Mesenchymal stem cell (in vitro differentiated cells and primary cell): ENCODE data around the gene TTC8.

Source experiments
- DNase-seq: peaks from one replicate; pipeline ENCODE4 v3.0.0-alpha.2; 2013
- H2AFZ ChIP-seq: one replicate; pipeline ENCODE4 v1.6.1; 2013; ENCODE audit warnings: low read depth, mild to moderate bottlenecking, control low read depth, inconsistent platforms, low read length, moderate library complexity
- H2AK5ac ChIP-seq: 2 replicates; pipeline ENCODE4 v1.6.1; 2013; ENCODE audit warnings: low read length, moderate library complexity, mild to moderate bottlenecking, inconsistent platforms; ENCODE audit not compliant: severe bottlenecking
- H2BK120ac ChIP-seq: one replicate; pipeline ENCODE4 v1.6.1; 2013; ENCODE audit warnings: low read depth, mild to moderate bottlenecking, inconsistent platforms, low read length, moderate library complexity
- H2BK12ac ChIP-seq, 2 experiments: one replicate each; pipeline ENCODE4 v1.6.1; 2013; ENCODE audit warnings: inconsistent platforms in 2 of 2, low read length in 2 of 2, mild to moderate bottlenecking in 2 of 2, moderate library complexity in 2 of 2, control low read depth in 1 of 2
- H2BK15ac ChIP-seq: one replicate; pipeline ENCODE4 v1.6.1; 2013; ENCODE audit warnings: mild to moderate bottlenecking, low read depth, inconsistent platforms; ENCODE audit not compliant: poor library complexity, severe bottlenecking
- H2BK5ac ChIP-seq: 2 replicates; pipeline ENCODE4 v1.6.1; 2013; ENCODE audit warnings: low read depth, mild to moderate bottlenecking, low read length, control low read depth, inconsistent platforms; ENCODE audit not compliant: poor library complexity, severe bottlenecking
- H3K14ac ChIP-seq, 2 experiments: one replicate each; pipeline ENCODE4 v1.6.1; 2013; ENCODE audit warnings: inconsistent platforms in 2 of 2, low read length in 2 of 2, control low read depth in 1 of 2, mild to moderate bottlenecking in 1 of 2, moderate library complexity in 1 of 2
- H3K18ac ChIP-seq, 2 experiments: one replicate each; pipeline ENCODE4 v1.6.1; 2013; ENCODE audit warnings: inconsistent platforms in 2 of 2, low read length in 2 of 2, control low read depth in 1 of 2, low read depth in 1 of 2, mild to moderate bottlenecking in 1 of 2
- H3K23ac ChIP-seq, 2 experiments: one replicate each; pipeline ENCODE4 v1.6.1; 2013; ENCODE audit warnings: inconsistent platforms in 2 of 2, low read length in 2 of 2, mild to moderate bottlenecking in 2 of 2, moderate library complexity in 2 of 2, control low read depth in 1 of 2
- H3K27ac ChIP-seq: 2 replicates; pipeline ENCODE4 v1.5.1; 2013; ENCODE audit warnings: mild to moderate bottlenecking, moderate library complexity, low read length, control low read depth, inconsistent platforms; ENCODE audit not compliant: poor library complexity, severe bottlenecking
- H3K27me3 ChIP-seq, 2 experiments: 2 replicates each; pipeline versions ENCODE4 v1.6.1 to v1.7.0; 2013; ENCODE audit warnings: low read length in 2 of 2, mild to moderate bottlenecking in 2 of 2, moderate library complexity in 2 of 2, control low read depth in 1 of 2, inconsistent platforms in 1 of 2; ENCODE audit not compliant: control insufficient read depth in 1 of 2, insufficient read depth in 1 of 2
- H3K36me3 ChIP-seq, 2 experiments: 2 replicates each; pipeline versions ENCODE4 v1.6.1 to v1.7.0; 2013; ENCODE audit warnings: low read length in 2 of 2, control low read depth in 1 of 2, inconsistent platforms in 1 of 2, low read depth in 1 of 2, mild to moderate bottlenecking in 1 of 2; ENCODE audit not compliant: insufficient read depth in 2 of 2, control insufficient read depth in 1 of 2
- H3K4ac ChIP-seq, 2 experiments: one replicate each; pipeline ENCODE4 v1.6.1; 2013; ENCODE audit warnings: inconsistent platforms in 2 of 2, low read length in 2 of 2, mild to moderate bottlenecking in 2 of 2, moderate library complexity in 2 of 2, control low read depth in 1 of 2, low read depth in 1 of 2
- H3K4me1 ChIP-seq: 2 replicates; pipeline ENCODE4 v1.6.1; 2013; ENCODE audit warnings: low read depth, low read length, control low read depth; ENCODE audit not compliant: control insufficient read depth, insufficient read depth
- H3K4me2 ChIP-seq: 2 replicates; pipeline ENCODE4 v1.6.1; 2013; ENCODE audit warnings: low read length, mild to moderate bottlenecking, inconsistent platforms; ENCODE audit not compliant: poor library complexity, severe bottlenecking
- H3K4me3 ChIP-seq, 2 experiments: 2 replicates each; pipeline versions ENCODE4 v1.5.1 to v1.7.0; 2013; ENCODE audit warnings: low read length in 2 of 2, mild to moderate bottlenecking in 2 of 2, control low read depth in 1 of 2, low read depth in 1 of 2; ENCODE audit not compliant: insufficient read depth in 1 of 2
- H3K79me1 ChIP-seq: replicated peaks from 2 replicates; pipeline ENCODE4 v1.6.1; 2013; ENCODE audit warnings: mild to moderate bottlenecking, control low read depth, low read length, inconsistent platforms; ENCODE audit not compliant: poor library complexity, severe bottlenecking
- H3K9ac ChIP-seq: 2 replicates; pipeline ENCODE4 v1.7.0; 2013; ENCODE audit warnings: mild to moderate bottlenecking, low read length, moderate library complexity
- H3K9me3 ChIP-seq: 2 replicates; pipeline ENCODE4 v1.7.0; 2013; ENCODE audit warnings: mild to moderate bottlenecking, low read length; ENCODE audit not compliant: control insufficient read depth
- H4K8ac ChIP-seq: one replicate; pipeline ENCODE4 v1.6.1; 2013; ENCODE audit warnings: inconsistent platforms, mild to moderate bottlenecking, low read length, moderate library complexity
- H4K91ac ChIP-seq: one replicate; pipeline ENCODE4 v1.6.1; 2013; ENCODE audit warnings: mild to moderate bottlenecking, low read length, inconsistent platforms
- WGBS: methylation state at CpG from one replicate; pipeline ENCODE4 v1.1.7; 2013; ENCODE audit warnings: mixed read lengths; 5-methylcytosine and 5-hydroxymethylcytosine counted together

Gene TTC8

DNA sequence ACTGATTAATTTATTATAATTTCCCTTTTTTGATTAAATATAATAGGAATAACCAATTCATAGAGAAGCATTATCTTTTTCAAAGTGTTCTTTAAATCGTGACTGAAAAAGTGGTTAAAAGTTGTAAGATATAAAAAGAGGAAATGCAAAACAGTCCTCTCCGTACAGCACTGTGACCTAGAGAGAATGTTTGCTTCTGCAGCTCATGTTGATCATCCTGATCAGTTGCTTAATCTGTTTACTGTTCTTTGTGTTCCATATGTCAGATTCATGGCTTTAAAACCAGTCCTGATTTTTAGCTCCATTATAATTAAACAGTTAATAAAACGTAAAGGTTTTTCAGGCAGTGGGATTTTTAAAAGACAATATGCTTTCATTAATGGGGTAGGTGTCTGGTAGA lies 4.7 kb downstream of the TTC8 start:
- Histone ChIP-seq H2AFZ (no peak overlapping the region), H2BK15ac (no peak overlapping the region), H3K36me3 (no peaks in the 10 kb centered on the region), H3K4me2 (no peak overlapping the region), H3K23ac (no peak overlapping the region), H4K8ac (no peak overlapping the region), H3K18ac (no peak overlapping the region), H3K9me3 (no peaks in the 10 kb centered on the region), H2BK120ac (no peak overlapping the region), H3K79me1 (peaks cover 21% of the 10 kb centered on the region), H3K4me1 (peaks cover 3% of the 10 kb centered on the region), H3K27ac (no peak overlapping the region), H4K91ac (no peak overlapping the region), H3K4ac (no peak overlapping the region), H3K4me3 (no peak overlapping the region), H3K9ac (peak overlapping the region; percentile 18), H3K27me3 (no peaks in the 10 kb centered on the region), H3K14ac (no peak overlapping the region), H2BK12ac (no peak overlapping the region), H2BK5ac (no peak overlapping the region), H2AK5ac (no peak overlapping the region)
- no peak for DNase-seq
- 79% methylated on average over 3 of the region's 3 CpGs for WGBS

DNA sequence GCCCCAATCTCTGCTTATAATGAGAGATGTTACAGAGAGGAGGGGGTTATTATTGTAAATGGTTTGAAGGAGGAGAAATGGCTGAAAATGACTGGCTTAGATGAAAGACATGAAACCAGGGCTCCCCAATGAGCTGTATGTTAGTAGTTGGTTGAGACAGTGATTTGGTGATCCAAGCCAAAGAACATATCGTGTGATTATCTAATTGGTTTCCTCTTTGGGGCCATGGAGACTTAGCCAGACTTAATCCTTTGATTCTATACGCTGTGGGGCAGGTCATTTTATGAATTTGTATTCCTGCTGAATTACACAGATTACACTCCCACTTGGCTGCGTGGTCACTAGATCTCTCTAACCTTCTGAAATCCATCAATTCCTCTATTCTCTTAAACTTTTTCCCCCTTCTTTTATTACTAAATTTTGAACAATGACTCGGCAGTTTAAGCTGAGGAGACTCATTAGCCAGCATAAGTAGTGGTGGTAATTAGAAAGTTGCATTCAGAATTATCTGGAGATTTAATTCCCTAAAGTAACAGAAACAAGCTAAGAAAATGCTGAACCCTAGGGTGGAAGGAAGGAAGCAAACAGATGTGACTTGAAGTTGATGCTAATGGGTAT lies 5.3 kb downstream of the TTC8 start:
- H2BK15ac ChIP-seq, result no peak overlapping the region
- H2AK5ac ChIP-seq, result no peak overlapping the region
- H3K4ac ChIP-seq, result no peak overlapping the region
- no peak overlapping the region for H4K8ac ChIP-seq
- H3K4me3 ChIP-seq, result no peak overlapping the region
- H3K18ac ChIP-seq, result no peak overlapping the region
- no peak overlapping the region for H3K14ac ChIP-seq
- no peak overlapping the region for H3K4me2 ChIP-seq
- no peak overlapping the region for H2BK12ac ChIP-seq
- H2AFZ ChIP-seq, result no peak overlapping the region
- no peaks in the 10 kb centered on the region for H3K27me3 ChIP-seq
- no peak overlapping the region for H2BK120ac ChIP-seq
- no peaks in the 10 kb centered on the region for H3K36me3 ChIP-seq
- no peak overlapping the region for H3K23ac ChIP-seq
- H3K9me3 ChIP-seq, result no peaks in the 10 kb centered on the region
- peaks cover 3% of the 10 kb centered on the region for H3K4me1 ChIP-seq
- WGBS, result 86% methylated on average over 3 of the region's 4 CpGs
- H2BK5ac ChIP-seq, result no peak overlapping the region
- H3K9ac ChIP-seq, result no peak overlapping the region
- no peak overlapping the region for H3K27ac ChIP-seq
- peaks cover 22% of the 10 kb centered on the region for H3K79me1 ChIP-seq
- H4K91ac ChIP-seq, result no peak overlapping the region
- DNase-seq, result no peak

GRCh38 chr14:88831284-88831683 lies 6.8 kb downstream of the TTC8 start:
- Histone ChIP-seq H3K79me1 (peaks cover 21% of the 10 kb centered on the region), H2BK15ac (no peak overlapping the region), H3K9me3 (no peaks in the 10 kb centered on the region), H2BK120ac (no peak overlapping the region), H3K4ac (no peak overlapping the region), H2AK5ac (no peak overlapping the region), H2BK12ac (no peak overlapping the region), H4K91ac (no peak overlapping the region), H3K23ac (no peak overlapping the region), H3K27ac (no peak overlapping the region), H3K4me3 (no peak overlapping the region), H3K27me3 (no peaks in the 10 kb centered on the region), H3K36me3 (no peaks in the 10 kb centered on the region), H2BK5ac (no peak overlapping the region), H3K14ac (no peak overlapping the region), H3K9ac (no peak overlapping the region), H3K4me2 (no peak overlapping the region), H2AFZ (no peak overlapping the region), H3K4me1 (peaks cover 3% of the 10 kb centered on the region), H3K18ac (no peak overlapping the region), H4K8ac (no peak overlapping the region)
- no peak for DNase-seq

DNA sequence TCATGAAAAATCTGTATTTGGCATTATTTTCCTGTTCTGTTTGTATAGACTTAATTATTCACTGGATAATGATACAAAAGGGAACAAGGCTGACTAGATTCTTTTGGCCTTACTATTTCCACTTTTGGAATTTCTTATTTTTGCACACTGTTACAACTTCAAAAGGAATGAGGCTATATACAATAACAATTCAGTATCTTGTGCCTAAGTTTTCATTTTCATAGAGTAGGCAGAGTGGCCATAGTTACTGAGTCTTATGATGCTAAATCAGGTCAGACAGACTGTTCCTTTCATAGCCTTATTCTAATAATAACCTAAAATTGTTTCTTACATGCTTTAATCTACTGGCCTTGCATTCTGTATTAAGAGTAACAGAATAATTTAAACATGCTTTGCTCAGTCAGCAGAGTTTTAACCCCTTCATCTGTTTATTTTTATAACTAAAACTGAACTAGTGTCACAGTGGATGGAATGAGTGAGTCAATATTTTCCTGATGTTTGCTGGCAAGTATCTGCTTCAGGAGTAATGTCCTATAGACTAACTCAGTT lies 10.5 kb downstream of the TTC8 start:
- Histone ChIP-seq H3K36me3 (peaks cover 0 to 3% of the 10 kb centered on the region in 2 experiments), H3K4me3 (no peak overlapping the region), H3K4me2 (no peak overlapping the region), H3K27me3 (no peaks in the 10 kb centered on the region), H2BK120ac (no peak overlapping the region), H4K91ac (no peak overlapping the region), H3K23ac (no peak overlapping the region), H3K18ac (no peak overlapping the region), H3K79me1 (peaks cover 20% of the 10 kb centered on the region), H2BK5ac (no peak overlapping the region), H2AK5ac (no peak overlapping the region), H2BK15ac (no peak overlapping the region), H3K9me3 (no peaks in the 10 kb centered on the region), H2BK12ac (no peak overlapping the region), H3K27ac (peak overlapping the region; percentile 43), H3K9ac (peak overlapping the region; percentile 84), H2AFZ (no peak overlapping the region), H4K8ac (no peak overlapping the region), H3K14ac (no peak overlapping the region), H3K4ac (no peak overlapping the region), H3K4me1 (peaks cover 3% of the 10 kb centered on the region)
- DNase-seq, result peak; percentile 56
